ENCODE data around the gene ZNF33B.
A peak's percentile ranks its signal among the peaks of the same experiment; 100 is the strongest.
"Not testable (repeated sequence)": the region's sequence is repeated elsewhere in the genome, so short reads cannot be mapped to it uniquely, and the experiment has no call there.

Gene ZNF33B

GRCh38 chr10:42638055-42638820 is at the start of gene ZNF33B:
Gene ZNF33B, minus strand, starts transcription at chr10:42638570. Its CDS starts 1,642 bp downstream, at chr10:42636928.
- DNase-seq (ENCODE audit: low read depth in 4 of 4, low spot score in 1 of 4): peak; percentile 75 to 92 (median 85)

GRCh38 chr10:42684517-42684916 is 46.1 kb upstream of the ZNF33B start:
- DNase-seq (ENCODE audit: low read depth in 4 of 4, low spot score in 1 of 4): no peak

- DNase-seq (ENCODE audit: low read depth in 4 of 4, low spot score in 1 of 4): no peak
Measured at GRCh38 chr10:42680267-42680666, 41.9 kb upstream of the ZNF33B start.

GRCh38 chr10:42665181-42665979 is 27.0 kb upstream of the ZNF33B start:
- DNase-seq (ENCODE audit: low read depth in 4 of 4, low spot score in 1 of 4): not testable (repeated sequence)

- no peak for DNase-seq (ENCODE audit: low read depth in 4 of 4, low spot score in 1 of 4)
Measured at GRCh38 chr10:42654419-42654818, 16.0 kb upstream of the ZNF33B start.

GRCh38 chr10:42652858-42653257 is 14.5 kb upstream of the ZNF33B start:
- DNase-seq (ENCODE audit: low read depth in 4 of 4, low spot score in 1 of 4): no peak

GRCh38 chr10:42650374-42650773 is 12.0 kb upstream of the ZNF33B start:
- no peak for DNase-seq (ENCODE audit: low read depth in 4 of 4, low spot score in 1 of 4)

- DNase-seq (ENCODE audit: low read depth in 4 of 4, low spot score in 1 of 4): no peak
Measured at GRCh38 chr10:42648512-42648911, 10.1 kb upstream of the ZNF33B start.

- no peak for DNase-seq (ENCODE audit: low read depth in 4 of 4, low spot score in 1 of 4)
Measured at GRCh38 chr10:42646687-42647640, 8.6 kb upstream of the ZNF33B start.

- no peak for DNase-seq (ENCODE audit: low read depth in 4 of 4, low spot score in 1 of 4)
Measured at GRCh38 chr10:42646214-42646613, 7.8 kb upstream of the ZNF33B start.

GRCh38 chr10:42645516-42645915 is 7.1 kb upstream of the ZNF33B start:
- DNase-seq (ENCODE audit: low read depth in 4 of 4, low spot score in 1 of 4): no peak

- no peak for DNase-seq (ENCODE audit: low read depth in 4 of 4, low spot score in 1 of 4)
Measured at GRCh38 chr10:42645103-42645502, 6.7 kb upstream of the ZNF33B start.

- DNase-seq (ENCODE audit: low read depth in 4 of 4, low spot score in 1 of 4): no peak
Measured at GRCh38 chr10:42640610-42641229, 2.4 kb upstream of the ZNF33B start.

- peak in 2 of 4 experiments; percentile 2 to 38 for DNase-seq (ENCODE audit: low read depth in 4 of 4, low spot score in 1 of 4)
Measured at GRCh38 chr10:42638821-42639270, 476 bp upstream of the ZNF33B start.

GRCh38 chr10:42637648-42638054 is 719 bp downstream of the ZNF33B start:
- no peak for DNase-seq (ENCODE audit: low read depth in 4 of 4, low spot score in 1 of 4)

GRCh38 chr10:42637142-42637541 is 1.2 kb downstream of the ZNF33B start:
- no peak for DNase-seq (ENCODE audit: low read depth in 4 of 4, low spot score in 1 of 4)

GRCh38 chr10:42635098-42635497 is 3.3 kb downstream of the ZNF33B start:
- DNase-seq (ENCODE audit: low read depth in 4 of 4, low spot score in 1 of 4): no peak

GRCh38 chr10:42632564-42632963 is 5.8 kb downstream of the ZNF33B start:
- DNase-seq (ENCODE audit: low read depth in 4 of 4, low spot score in 1 of 4): no peak

- no peak for DNase-seq (ENCODE audit: low read depth in 4 of 4, low spot score in 1 of 4)
Measured at GRCh38 chr10:42630537-42631134, 7.7 kb downstream of the ZNF33B start.

GRCh38 chr10:42623929-42624328 is 14.4 kb downstream of the ZNF33B start:
- DNase-seq (ENCODE audit: low read depth in 4 of 4, low spot score in 1 of 4): no peak

All from stimulated activated CD4-positive, alpha-beta T cell treated with anti-CD3 and anti-CD28 coated beads, Interleukin-1b, Interleukin-23, amount 100 ng/mL, for 24 hours (primary cell).